GM12892 (cell line): ENCODE results near the gene STK38L.

Source experiments
- DNase-seq: peaks from one replicate; pipeline ENCODE4 v3.0.0; 2011; ENCODE audit not compliant: insufficient read length
- FAIRE-seq: peaks from 2 replicates; lab custom pipeline; 2011; peaks lifted over from hg19 to GRCh38; lab: Jason Lieb, UNC
- POLR2A ChIP-seq: IDR thresholded peaks from 2 replicates; pipeline ENCODE4 v1.6.1; 2011; ENCODE audit warnings: low read depth, low read length, control low read depth
- POLR2AphosphoS5 ChIP-seq: IDR thresholded peaks from 2 replicates; pipeline ENCODE4 v1.6.1; 2011; ENCODE audit warnings: low read depth, low read length, control low read depth
- TAF1 ChIP-seq: IDR thresholded peaks from 2 replicates; pipeline ENCODE4 v1.6.1; 2011; ENCODE audit warnings: low read depth, mild to moderate bottlenecking, control low read depth, low read length, borderline replicate concordance

The STK38L gene

GRCh38 chr12:27366621-27367020 is 122.5 kb downstream of the STK38L start:
- DNase-seq (no peak), FAIRE-seq (no peak)
- TF ChIP-seq TAF1 (no peak), POLR2AphosphoS5 (no peak), POLR2A (no peak)

- TF ChIP-seq POLR2A, result no peak
- no peak for TF ChIP-seq TAF1
- no peak for TF ChIP-seq POLR2AphosphoS5
- FAIRE-seq, result no peak
These were observed 123.0 kb downstream of the STK38L start for GRCh38 chr12:27367078-27367477.

More at GRCh38 chr12:27367078-27367477, 123.0 kb downstream of the STK38L start:
- no peak for DNase-seq
